ENCODE measurements around the gene MEGF9. TPM values are rescaled to one million over a fixed set of nuclear protein-coding genes. Genes with fewer than 3 reads are reported as not detected.

MEGF9 gene
- total RNA-seq, result 10 to 100 TPM; 15.3 to 23.8 TPM

DNA sequence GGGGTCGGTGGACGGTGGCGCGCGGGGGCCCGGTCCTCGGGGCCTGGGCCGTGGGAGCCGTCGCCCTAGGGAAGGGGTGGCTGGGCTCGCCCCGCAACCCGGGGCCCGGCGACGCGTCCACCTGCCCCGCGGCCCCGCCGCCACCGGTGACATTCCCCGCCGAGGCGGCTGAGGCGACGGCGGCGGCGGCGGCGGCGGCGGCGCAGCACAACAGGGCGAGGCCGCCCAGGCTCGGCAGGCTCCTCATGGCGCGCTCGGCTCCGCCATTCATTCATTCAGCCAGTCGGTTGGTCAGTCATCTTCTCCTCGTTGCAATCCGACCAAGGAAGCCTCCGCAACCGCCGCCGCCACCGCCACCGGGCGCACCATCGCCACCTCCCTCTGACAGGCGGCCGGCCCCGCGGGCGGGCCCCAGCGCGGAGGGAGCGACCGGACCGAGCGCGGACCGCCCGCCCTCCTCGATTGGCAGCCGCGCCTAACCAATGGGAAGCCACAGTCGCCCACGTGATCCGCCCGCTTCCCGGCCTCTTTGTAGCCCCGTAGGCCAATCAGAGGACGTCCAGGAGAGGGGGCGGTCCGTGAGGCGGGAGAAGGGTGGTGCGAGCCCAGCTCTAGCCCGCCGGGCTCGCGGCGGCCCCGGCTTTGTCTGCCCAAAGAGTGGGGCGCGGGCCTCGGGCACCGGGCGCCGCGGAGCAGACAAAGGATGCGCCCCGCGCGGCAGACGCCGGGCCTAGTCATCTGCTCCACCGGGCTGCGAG is at the start of gene MEGF9:
Gene MEGF9, minus strand, starts transcription at position 383 of the 758 bp plus-strand sequence. Its CDS starts 112 bp downstream, at position 271.
- Histone ChIP-seq H3K36me3 (no peaks in the 10 kb centered on the region), H3K4me3 (peak within 1 kb of the TSS; percentile 90 to 93), H3K27me3 (no peaks in the 10 kb centered on the region), H3K27ac (peak within 1 kb of the TSS; percentile 84 to 87), H3K4me1 (peaks cover 0 to 36% of the 10 kb centered on the region in 2 donors), H3K9me3 (no peaks in the 10 kb centered on the region)
- TF ChIP-seq, protein P1, sequence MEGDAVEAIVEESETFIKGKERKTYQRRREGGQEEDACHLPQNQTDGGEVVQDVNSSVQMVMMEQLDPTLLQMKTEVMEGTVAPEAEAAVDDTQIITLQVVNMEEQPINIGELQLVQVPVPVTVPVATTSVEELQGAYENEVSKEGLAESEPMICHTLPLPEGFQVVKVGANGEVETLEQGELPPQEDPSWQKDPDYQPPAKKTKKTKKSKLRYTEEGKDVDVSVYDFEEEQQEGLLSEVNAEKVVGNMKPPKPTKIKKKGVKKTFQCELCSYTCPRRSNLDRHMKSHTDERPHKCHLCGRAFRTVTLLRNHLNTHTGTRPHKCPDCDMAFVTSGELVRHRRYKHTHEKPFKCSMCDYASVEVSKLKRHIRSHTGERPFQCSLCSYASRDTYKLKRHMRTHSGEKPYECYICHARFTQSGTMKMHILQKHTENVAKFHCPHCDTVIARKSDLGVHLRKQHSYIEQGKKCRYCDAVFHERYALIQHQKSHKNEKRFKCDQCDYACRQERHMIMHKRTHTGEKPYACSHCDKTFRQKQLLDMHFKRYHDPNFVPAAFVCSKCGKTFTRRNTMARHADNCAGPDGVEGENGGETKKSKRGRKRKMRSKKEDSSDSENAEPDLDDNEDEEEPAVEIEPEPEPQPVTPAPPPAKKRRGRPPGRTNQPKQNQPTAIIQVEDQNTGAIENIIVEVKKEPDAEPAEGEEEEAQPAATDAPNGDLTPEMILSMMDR (IDR thresholded peaks at IDR 0.05), result no peak
- DNase-seq (ENCODE audit: low spot score), result peak; percentile 99

- TF ChIP-seq, protein P1 (IDR thresholded peaks at IDR 0.05), result no peak
- Histone ChIP-seq H3K36me3 (peaks cover 54% of the 10 kb centered on the region), H3K4me3 (no peak overlapping the region), H3K27ac (no peak overlapping the region), H3K27me3 (no peaks in the 10 kb centered on the region), H3K4me1 (no peaks in the 10 kb centered on the region), H3K9me3 (no peaks in the 10 kb centered on the region)
- DNase-seq (ENCODE audit: low spot score), result no peak
Measured at GRCh38 chr9:120761006-120761405, 46.7 kb upstream of the MEGF9 start.

DNA sequence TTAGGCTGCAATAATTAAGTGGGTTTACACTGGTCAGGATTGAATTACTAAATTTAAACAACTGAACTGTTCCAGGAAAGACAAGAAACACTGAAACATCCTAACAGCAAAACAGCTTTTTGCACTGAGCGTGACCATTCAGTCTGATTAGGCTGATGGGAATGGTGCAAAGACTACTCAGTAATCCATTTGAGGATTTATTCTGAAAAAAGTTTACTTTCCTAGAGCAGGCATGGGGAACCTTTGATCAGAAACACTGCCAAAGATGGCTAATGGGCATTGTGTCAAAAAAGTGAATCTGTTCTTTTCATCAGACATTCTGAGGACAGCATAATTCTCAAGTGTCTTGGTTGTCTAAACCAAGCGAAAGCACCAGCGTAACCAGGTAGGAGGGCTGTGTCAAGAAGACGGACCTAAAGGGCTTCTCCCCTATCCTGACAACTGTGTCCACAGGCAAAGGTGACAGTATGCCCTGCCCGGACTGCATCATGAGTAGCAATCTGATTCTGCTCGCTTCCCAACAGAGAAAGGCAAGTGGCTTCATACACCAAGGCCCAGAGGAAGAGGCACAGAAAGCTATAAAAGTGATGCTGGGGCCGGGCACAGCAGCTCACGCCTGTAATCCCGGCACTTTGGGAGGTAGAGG is 45.6 kb upstream of the MEGF9 start:
- TF ChIP-seq, protein P1 (IDR thresholded peaks at IDR 0.05), result no peak
- DNase-seq (ENCODE audit: low spot score), result no peak
- Histone ChIP-seq H3K27ac (no peak overlapping the region), H3K9me3 (no peaks in the 10 kb centered on the region), H3K4me1 (peaks cover 0 to 4% of the 10 kb centered on the region in 2 donors), H3K36me3 (peaks cover 54% of the 10 kb centered on the region), H3K27me3 (no peaks in the 10 kb centered on the region), H3K4me3 (no peak overlapping the region)

DNA sequence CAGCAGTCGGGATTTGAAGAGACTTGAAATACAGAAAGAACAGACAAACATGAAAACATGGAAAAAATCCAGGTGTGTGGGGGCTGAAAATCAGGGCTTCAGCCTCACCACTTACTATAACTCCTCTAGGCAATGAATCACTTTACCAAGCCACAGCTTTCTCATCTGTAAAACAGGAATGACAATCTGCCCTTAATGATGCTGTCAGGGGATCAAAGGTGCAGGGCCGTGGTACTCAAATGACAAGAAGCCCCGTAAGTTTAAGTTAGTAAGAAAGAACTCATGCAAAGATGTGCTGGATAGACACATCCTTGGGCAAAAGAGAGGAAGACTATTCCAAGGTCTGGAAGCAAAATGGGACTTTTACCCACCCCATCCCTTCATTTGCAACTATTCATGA is 44.3 kb upstream of the MEGF9 start:
- Histone ChIP-seq H3K36me3 (peaks cover 41% of the 10 kb centered on the region), H3K27me3 (no peaks in the 10 kb centered on the region), H3K9me3 (no peaks in the 10 kb centered on the region), H3K27ac (no peak overlapping the region), H3K4me1 (peaks cover 0 to 4% of the 10 kb centered on the region in 2 donors), H3K4me3 (no peak overlapping the region)
- TF ChIP-seq, protein P1 (IDR thresholded peaks at IDR 0.05), result no peak
- no peak for DNase-seq (ENCODE audit: low spot score)

GRCh38 chr9:120757026-120757913 is 43.0 kb upstream of the MEGF9 start:
- TF ChIP-seq, protein P1 (IDR thresholded peaks at IDR 0.05), result no peak
- H3K27ac ChIP-seq, result no peak overlapping the region
- peaks cover 0 to 4% of the 10 kb centered on the region in 2 donors for H3K4me1 ChIP-seq
- no peaks in the 10 kb centered on the region for H3K27me3 ChIP-seq
- H3K9me3 ChIP-seq, result no peaks in the 10 kb centered on the region
- no peak for DNase-seq (ENCODE audit: low spot score)
- no peak overlapping the region for H3K4me3 ChIP-seq
- H3K36me3 ChIP-seq, result peaks cover 31% of the 10 kb centered on the region
